NT2/D1 (cell line): ENCODE data around the gene SCN10A.

Experiments used
- DNase-seq: peaks from one replicate; pipeline ENCODE4 v3.0.0-alpha.2; 2011; ENCODE audit warnings: low read depth, low spot score
- H3K27me3 ChIP-seq: 2 replicates; pipeline ENCODE4 v1.6.0; 2011; ENCODE audit warnings: mild to moderate bottlenecking; ENCODE audit not compliant: insufficient read length, insufficient read depth
- H3K36me3 ChIP-seq: 2 replicates; pipeline ENCODE4 v1.6.1; 2011; ENCODE audit warnings: mild to moderate bottlenecking, low read length, mixed read lengths; ENCODE audit not compliant: insufficient read depth, insufficient read length
- H3K4me1 ChIP-seq: 2 replicates; pipeline ENCODE4 v1.5.1; 2011; ENCODE audit not compliant: insufficient read depth, insufficient read length
- H3K4me3 ChIP-seq: 2 replicates; pipeline ENCODE4 v1.5.1; 2011; ENCODE audit warnings: low read depth; ENCODE audit not compliant: insufficient read length
- H3K9ac ChIP-seq: 2 replicates; pipeline ENCODE4 v1.6.0; 2011; ENCODE audit warnings: low read depth; ENCODE audit not compliant: insufficient read length
- H3K9me3 ChIP-seq: 2 replicates; pipeline ENCODE4 v1.5.1; 2011; ENCODE audit warnings: mild to moderate bottlenecking, low read length; ENCODE audit not compliant: insufficient read depth
- SUZ12 ChIP-seq: IDR thresholded peaks from 2 replicates; pipeline ENCODE4 v1.6.1; 2011; ENCODE audit not compliant: insufficient read length, insufficient read depth; ENCODE audit errors: extremely low read depth
- YY1 ChIP-seq: IDR thresholded peaks from 2 replicates; pipeline ENCODE4 v1.6.1; 2011; ENCODE audit not compliant: insufficient read length, insufficient read depth
- ZNF274 ChIP-seq: IDR thresholded peaks from 2 replicates; pipeline ENCODE4 v1.6.1; 2011; ENCODE audit warnings: mild to moderate bottlenecking, low read depth, low read length

SCN10A gene

DNA sequence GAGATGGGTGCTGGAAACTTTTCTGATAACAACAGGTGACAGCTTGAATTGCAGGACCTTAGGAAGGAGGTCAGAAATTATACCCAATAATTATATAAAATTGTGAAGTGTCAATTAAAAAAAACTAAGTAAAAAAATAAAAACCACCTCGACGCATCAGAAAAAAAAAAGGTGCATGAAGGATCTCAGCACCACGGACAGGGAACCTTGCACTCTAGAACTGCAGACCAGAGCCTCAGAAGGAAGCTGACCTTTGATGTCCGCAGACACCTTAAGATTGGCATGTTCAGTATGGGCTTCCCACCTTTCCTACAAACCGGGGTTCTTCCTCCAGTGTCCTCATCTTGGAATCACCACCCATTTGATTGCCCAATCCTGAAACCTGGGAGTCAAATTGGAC is 60.9 kb downstream of the SCN10A start:
- TF ChIP-seq YY1 (no peak), SUZ12 (no peak)
- Histone ChIP-seq H3K27me3 (peaks cover 26% of the 10 kb centered on the region), H3K4me3 (no peak overlapping the region), H3K36me3 (no peaks in the 10 kb centered on the region), H3K4me1 (no peaks in the 10 kb centered on the region), H3K9ac (no peak overlapping the region), H3K9me3 (peaks cover 4% of the 10 kb centered on the region; the same call in 1 of the 2 replicates)
- no peak for DNase-seq

DNA sequence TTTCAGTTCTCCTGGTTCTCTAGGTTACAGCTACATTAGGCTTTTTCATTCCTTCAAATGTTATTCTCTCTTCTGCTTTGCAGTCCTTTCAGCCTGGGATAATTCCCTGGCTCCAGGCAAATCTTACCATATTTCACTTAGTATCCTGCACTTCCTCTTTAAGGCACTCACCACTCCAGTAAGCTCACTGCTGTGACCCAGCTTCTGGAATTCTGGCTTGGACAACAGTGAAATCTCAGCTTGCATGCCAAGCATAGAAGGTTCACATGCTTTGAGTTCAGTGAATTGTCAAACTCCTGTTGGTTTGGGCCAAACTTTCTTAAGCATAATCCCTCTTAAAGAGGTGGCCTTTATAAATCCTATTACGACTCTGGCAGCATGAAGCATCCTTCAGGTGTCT is 69.4 kb downstream of the SCN10A start:
- no peak for DNase-seq
- no peak for TF ChIP-seq SUZ12
- TF ChIP-seq YY1: no peak
- TF ChIP-seq ZNF274: no peak
- no peaks in the 10 kb centered on the region for H3K9me3 ChIP-seq
- no peaks in the 10 kb centered on the region for H3K27me3 ChIP-seq
- H3K36me3 ChIP-seq: no peaks in the 10 kb centered on the region
- no peak overlapping the region for H3K4me3 ChIP-seq
- no peak overlapping the region for H3K9ac ChIP-seq
- H3K4me1 ChIP-seq: no peaks in the 10 kb centered on the region

DNA sequence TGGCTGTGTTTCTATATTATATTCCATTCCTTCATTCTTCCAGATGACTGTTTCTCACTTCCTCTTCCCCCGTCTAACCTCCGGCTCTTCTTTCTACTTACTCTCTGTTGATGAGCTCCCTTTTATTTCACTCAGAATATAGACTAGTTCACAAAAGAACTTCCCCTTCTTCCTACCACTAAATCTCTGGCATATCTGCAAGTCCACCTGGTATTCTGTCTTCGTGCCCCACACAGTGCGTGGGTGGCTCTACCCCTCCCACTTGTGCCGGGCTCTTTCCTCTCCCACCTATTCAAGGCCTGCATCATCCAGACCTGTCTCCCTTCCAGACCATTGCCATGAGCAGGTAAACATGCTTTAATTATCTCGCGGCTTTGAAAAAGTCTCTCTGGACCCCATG is 73.0 kb downstream of the SCN10A start:
- no peaks in the 10 kb centered on the region for H3K4me1 ChIP-seq
- no peak overlapping the region for H3K4me3 ChIP-seq
- H3K36me3 ChIP-seq: no peaks in the 10 kb centered on the region
- H3K9ac ChIP-seq: no peak overlapping the region
- no peak for DNase-seq
- no peaks in the 10 kb centered on the region for H3K27me3 ChIP-seq
- no peaks in the 10 kb centered on the region for H3K9me3 ChIP-seq
- no peak for TF ChIP-seq SUZ12
- TF ChIP-seq YY1: no peak
- TF ChIP-seq ZNF274: no peak

DNA sequence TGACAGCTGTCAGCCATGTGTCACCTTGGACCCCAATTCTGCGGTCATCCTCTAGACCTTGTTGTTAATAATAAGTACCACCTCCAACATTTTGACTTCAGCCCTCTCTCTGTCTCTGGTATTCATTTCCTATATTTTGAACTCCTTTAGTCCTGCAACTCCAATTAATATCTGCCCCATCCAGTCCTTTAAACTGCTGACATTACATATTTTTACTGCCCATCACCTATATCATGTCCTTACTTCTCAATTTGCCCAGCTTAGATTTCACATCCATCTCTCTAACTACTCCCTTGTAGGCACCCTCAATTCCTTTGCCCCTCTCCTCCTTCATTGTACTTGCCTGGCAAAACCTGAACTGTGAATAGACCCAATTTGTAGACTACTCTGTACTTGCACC is 73.5 kb downstream of the SCN10A start:
- TF ChIP-seq YY1 (no peak), SUZ12 (no peak), ZNF274 (no peak)
- Histone ChIP-seq H3K36me3 (no peaks in the 10 kb centered on the region), H3K9me3 (no peaks in the 10 kb centered on the region), H3K4me3 (no peak overlapping the region), H3K27me3 (no peaks in the 10 kb centered on the region), H3K4me1 (no peaks in the 10 kb centered on the region), H3K9ac (no peak overlapping the region)
- no peak for DNase-seq

DNA sequence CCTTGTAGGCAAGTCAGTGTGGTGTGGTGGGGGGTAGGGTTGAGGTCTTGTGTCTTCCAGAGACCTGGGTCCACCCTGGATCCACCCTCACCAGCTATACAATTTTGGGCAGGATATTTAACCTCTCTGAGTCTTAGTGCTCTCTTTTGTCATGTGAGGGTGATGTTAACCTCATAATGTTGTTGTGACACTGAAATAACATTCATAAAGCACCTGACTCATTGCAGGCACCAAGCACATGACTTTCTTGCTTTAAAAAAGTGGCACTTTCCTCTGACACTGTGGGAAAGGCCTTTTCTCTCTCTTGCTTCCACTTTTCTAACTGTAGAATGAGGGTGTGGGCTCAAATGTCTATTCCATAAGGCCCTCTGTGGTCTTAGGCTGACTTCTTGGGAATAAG is 75.5 kb downstream of the SCN10A start:
- no peaks in the 10 kb centered on the region for H3K36me3 ChIP-seq
- DNase-seq: no peak
- H3K27me3 ChIP-seq: no peaks in the 10 kb centered on the region
- TF ChIP-seq YY1 (no peak), SUZ12 (no peak), ZNF274 (no peak)
- no peaks in the 10 kb centered on the region for H3K4me1 ChIP-seq
- H3K4me3 ChIP-seq: no peak overlapping the region
- H3K9ac ChIP-seq: no peak overlapping the region
- no peaks in the 10 kb centered on the region for H3K9me3 ChIP-seq

DNA sequence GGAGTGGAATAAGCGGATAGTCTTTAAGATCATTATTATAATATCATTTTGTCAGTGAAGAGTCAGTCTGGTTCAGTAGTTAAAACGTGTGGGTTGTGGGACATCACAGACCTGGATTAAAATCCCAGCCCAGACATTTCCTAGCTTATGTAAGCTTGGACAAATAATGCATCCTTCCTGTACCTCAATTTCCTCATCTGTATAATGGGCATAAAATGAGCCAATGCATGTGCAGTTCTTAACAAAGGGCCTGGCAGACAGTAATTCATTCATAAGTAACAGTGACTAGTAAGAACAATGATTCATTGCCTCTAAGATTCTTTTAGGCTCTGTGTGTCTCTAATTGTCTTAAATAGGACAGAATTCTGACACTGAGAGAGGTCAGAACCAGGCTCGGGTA is 76.1 kb downstream of the SCN10A start:
- TF ChIP-seq YY1 (no peak), SUZ12 (no peak), ZNF274 (no peak)
- no peak overlapping the region for H3K4me3 ChIP-seq
- no peak for DNase-seq

DNA sequence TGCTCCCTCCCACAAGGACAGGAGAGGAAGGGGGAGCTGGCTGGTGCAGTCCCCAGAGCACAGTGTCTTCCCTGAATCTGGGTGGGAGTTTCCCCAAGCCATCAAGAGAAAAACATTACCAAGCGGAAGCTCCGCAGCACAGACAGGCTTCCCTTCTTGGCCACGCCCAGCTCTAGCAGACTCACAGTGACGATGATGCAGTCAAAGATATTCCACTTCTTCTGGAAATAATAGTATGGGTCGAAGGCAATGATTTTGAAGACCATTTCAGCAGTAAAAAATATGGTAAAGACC is 76.7 kb downstream of the SCN10A start:
- DNase-seq: no peak
- H3K4me1 ChIP-seq: no peaks in the 10 kb centered on the region
- no peaks in the 10 kb centered on the region for H3K9me3 ChIP-seq
- no peak overlapping the region for H3K9ac ChIP-seq
- no peaks in the 10 kb centered on the region for H3K36me3 ChIP-seq
- no peak for TF ChIP-seq YY1
- no peak for TF ChIP-seq ZNF274
- TF ChIP-seq SUZ12: no peak
- no peak overlapping the region for H3K4me3 ChIP-seq
- H3K27me3 ChIP-seq: no peaks in the 10 kb centered on the region

More for the DNA sequence above, 76.1 kb downstream of the SCN10A start:
- Histone ChIP-seq H3K36me3 (no peaks in the 10 kb centered on the region), H3K9ac (no peak overlapping the region), H3K9me3 (no peaks in the 10 kb centered on the region), H3K4me1 (no peaks in the 10 kb centered on the region), H3K27me3 (no peaks in the 10 kb centered on the region)
